AG09309 (cell line): ENCODE data around the gene XYLB.
"Not testable (repeated sequence)": the region's sequence is repeated elsewhere in the genome, so short reads cannot be mapped to it uniquely, and the experiment has no call there.

Experiments used
- DNase-seq: peaks from one replicate; pipeline ENCODE4 v3.0.0-alpha.2; 2010; ENCODE audit warnings: low read depth
- H3K4me3 ChIP-seq: 2 replicates; pipeline ENCODE4 v1.5.1; 2011; ENCODE audit warnings: mild to moderate bottlenecking, low read depth, low read length, moderate library complexity; ENCODE audit not compliant: control insufficient read depth
- CTCF ChIP-seq: IDR thresholded peaks from 2 replicates; pipeline ENCODE4 v1.5.1; 2011; ENCODE audit warnings: mild to moderate bottlenecking, low read depth, low read length, inconsistent platforms; ENCODE audit not compliant: insufficient read depth, control insufficient read depth; ENCODE audit errors: missing control alignments

XYLB gene

GRCh38 chr3:38314764-38315487 is 31.7 kb upstream of the XYLB start:
- DNase-seq = no peak
- TF ChIP-seq CTCF = no peak
- H3K4me3 ChIP-seq = no peak overlapping the region

GRCh38 chr3:38315488-38316230 is 30.9 kb upstream of the XYLB start:
- no peak for DNase-seq
- no peak for TF ChIP-seq CTCF
- no peak overlapping the region for H3K4me3 ChIP-seq

GRCh38 chr3:38316356-38317191 is 30.0 kb upstream of the XYLB start:
- no peak overlapping the region for H3K4me3 ChIP-seq
- no peak for DNase-seq
- no peak for TF ChIP-seq CTCF

GRCh38 chr3:38317192-38317759 is 29.3 kb upstream of the XYLB start:
- H3K4me3 ChIP-seq = no peak overlapping the region
- TF ChIP-seq CTCF = no peak
- DNase-seq = no peak

- DNase-seq = no peak
- no peak overlapping the region for H3K4me3 ChIP-seq
- TF ChIP-seq CTCF = no peak
Observed at GRCh38 chr3:38318766-38319671, 27.6 kb upstream of the XYLB start.

GRCh38 chr3:38320638-38321037 is 25.9 kb upstream of the XYLB start:
- not testable (repeated sequence) for H3K4me3 ChIP-seq, DNase-seq
